HG03108 (cell line): ENCODE measurements around the gene S100A12.
"Not testable (repeated sequence)": the region's sequence is repeated elsewhere in the genome, so short reads cannot be mapped to it uniquely, and the experiment has no call there.

Experiments
- ATAC-seq: cut with Tn5 transposase; IDR thresholded peaks from one replicate; pipeline ENCODE4 v1.9.1; 2021; ENCODE audit warnings: moderate library complexity; ENCODE audit not compliant: unreplicated experiment

The S100A12 gene

GRCh38 chr1:153354515-153355193, 20.8 kb downstream of the S100A12 start:
- no peak for ATAC-seq

- no peak for ATAC-seq
These were observed 22.0 kb downstream of the S100A12 start for GRCh38 chr1:153353226-153353947.

- no peak for ATAC-seq
These were observed 22.9 kb downstream of the S100A12 start for GRCh38 chr1:153352523-153352922.

- ATAC-seq = no peak
These were observed 25.0 kb downstream of the S100A12 start for GRCh38 chr1:153350321-153350957.

- ATAC-seq = no peak
These were observed 25.8 kb downstream of the S100A12 start for GRCh38 chr1:153349363-153350320.

GRCh38 chr1:153348511-153349362, 26.7 kb downstream of the S100A12 start, which contains the start of gene PGLYRP4:
TSS of gene PGLYRP4 (minus strand) at chr1:153348841. CDS start at chr1:153347932, 909 bp downstream.
- ATAC-seq = no peak

- no peak for ATAC-seq
These were observed 27.6 kb downstream of the S100A12 start for GRCh38 chr1:153347856-153348255.

GRCh38 chr1:153347049-153347448, 28.4 kb downstream of the S100A12 start:
- ATAC-seq = not testable (repeated sequence)

GRCh38 chr1:153346077-153346723, 29.2 kb downstream of the S100A12 start:
- ATAC-seq = no peak

- no peak for ATAC-seq
These were observed 30.0 kb downstream of the S100A12 start for GRCh38 chr1:153345187-153346076.

- no peak for ATAC-seq
These were observed 30.7 kb downstream of the S100A12 start for GRCh38 chr1:153344718-153345025.

GRCh38 chr1:153343811-153344717, 31.4 kb downstream of the S100A12 start:
- ATAC-seq = no peak

GRCh38 chr1:153343040-153343681, 32.3 kb downstream of the S100A12 start:
- no peak for ATAC-seq

GRCh38 chr1:153342178-153342577, 33.2 kb downstream of the S100A12 start:
- ATAC-seq = no peak

- ATAC-seq = no peak
These were observed 33.9 kb downstream of the S100A12 start for GRCh38 chr1:153341431-153341934.

GRCh38 chr1:153340356-153340755, 35.1 kb downstream of the S100A12 start:
- no peak for ATAC-seq

- no peak for ATAC-seq
These were observed 35.6 kb downstream of the S100A12 start for GRCh38 chr1:153339802-153340201.
